ENCODE results near the gene KIAA0040.
A peak's percentile ranks its signal among the peaks of the same experiment; 100 is the strongest.

GRCh38 chr1:175168782-175169181, 23.8 kb downstream of the KIAA0040 start:
- TF ChIP-seq POLR2A (IDR thresholded peaks at IDR 0.05; ENCODE audit: low read depth, low read length) (no peak), CTCF (IDR thresholded peaks at IDR 0.05; ENCODE audit: extremely low read depth in 1 of 2, insufficient read depth in 1 of 2, low read depth in 1 of 2, low read length in 2 of 2) (peak; percentile 6 to 8), POLR2AphosphoS5 (IDR thresholded peaks at IDR 0.05; ENCODE audit: insufficient read depth, low read depth, low read length) (no peak)

Data from endothelial cell of umbilical vein (primary cell).